Keratinocyte (primary cell): ENCODE results near the gene ASS1.

ENCODE experiments used
- EZH2 ChIP-seq: IDR thresholded peaks from one replicate; pipeline ENCODE4 v1.6.1; 2012; ENCODE audit warnings: inconsistent platforms, mild to moderate bottlenecking, low read length, moderate library complexity
- TF ChIP-seq, protein P1 (sequence below), 3 experiments: IDR thresholded peaks in 1 of 3; conservative IDR thresholded peaks in 1 of 3; optimal IDR thresholded peaks in 1 of 3; 2 replicates in 2 of 3; 3 replicates in 1 of 3; pipeline versions ENCODE3 to v1.5.1; 2011; ENCODE audit warnings: low read length in 3 of 3, mild to moderate bottlenecking in 3 of 3, moderate library complexity in 2 of 3, control low read depth in 1 of 3, inconsistent platforms in 1 of 3; ENCODE audit not compliant: insufficient read depth in 2 of 3; ENCODE audit errors: extremely low read depth in 1 of 3

GRCh38 chr9:130466537-130467217 lies 21.9 kb downstream of the ASS1 start:
- TF ChIP-seq EZH2 = no peak
- TF ChIP-seq, protein P1, sequence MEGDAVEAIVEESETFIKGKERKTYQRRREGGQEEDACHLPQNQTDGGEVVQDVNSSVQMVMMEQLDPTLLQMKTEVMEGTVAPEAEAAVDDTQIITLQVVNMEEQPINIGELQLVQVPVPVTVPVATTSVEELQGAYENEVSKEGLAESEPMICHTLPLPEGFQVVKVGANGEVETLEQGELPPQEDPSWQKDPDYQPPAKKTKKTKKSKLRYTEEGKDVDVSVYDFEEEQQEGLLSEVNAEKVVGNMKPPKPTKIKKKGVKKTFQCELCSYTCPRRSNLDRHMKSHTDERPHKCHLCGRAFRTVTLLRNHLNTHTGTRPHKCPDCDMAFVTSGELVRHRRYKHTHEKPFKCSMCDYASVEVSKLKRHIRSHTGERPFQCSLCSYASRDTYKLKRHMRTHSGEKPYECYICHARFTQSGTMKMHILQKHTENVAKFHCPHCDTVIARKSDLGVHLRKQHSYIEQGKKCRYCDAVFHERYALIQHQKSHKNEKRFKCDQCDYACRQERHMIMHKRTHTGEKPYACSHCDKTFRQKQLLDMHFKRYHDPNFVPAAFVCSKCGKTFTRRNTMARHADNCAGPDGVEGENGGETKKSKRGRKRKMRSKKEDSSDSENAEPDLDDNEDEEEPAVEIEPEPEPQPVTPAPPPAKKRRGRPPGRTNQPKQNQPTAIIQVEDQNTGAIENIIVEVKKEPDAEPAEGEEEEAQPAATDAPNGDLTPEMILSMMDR (optimal IDR thresholded peaks at IDR 0.05 in 1 of 3, IDR thresholded peaks at IDR 0.05 in 1 of 3, conservative IDR thresholded peaks at IDR 0.05 in 1 of 3; ENCODE audit: extremely low read depth in 1 of 3, insufficient read depth in 2 of 3, low read length in 3 of 3) = no peak
